ENCODE measurements around the gene NECTIN4.
"Not testable (repeated sequence)": the region's sequence is repeated elsewhere in the genome, so short reads cannot be mapped to it uniquely, and the experiment has no call there.

NECTIN4 gene

DNA sequence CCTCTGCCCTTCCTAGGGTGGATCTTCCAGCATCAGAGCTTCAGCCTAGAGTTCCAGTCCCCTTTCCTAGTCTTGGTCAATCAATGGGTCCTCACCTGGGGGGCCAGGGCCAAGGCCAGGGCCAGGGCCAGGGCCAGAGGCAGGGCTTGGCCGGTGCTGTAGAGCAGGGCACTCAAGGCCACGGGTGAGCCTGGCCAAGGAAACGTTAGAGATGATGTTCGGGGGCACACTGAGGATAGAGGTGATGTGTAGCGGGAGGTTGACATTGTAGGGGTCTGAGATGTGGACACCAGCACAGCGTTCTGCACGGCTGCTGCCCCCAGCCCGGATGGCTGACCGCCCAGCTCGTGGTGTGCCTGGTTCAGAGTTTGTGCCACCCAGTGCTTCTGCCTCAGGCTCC is 38.1 kb downstream of the NECTIN4 start:
- no peak for DNase-seq

GRCh38 chr1:161048949-161049722 is 40.2 kb downstream of the NECTIN4 start:
- no peak for DNase-seq

DNA sequence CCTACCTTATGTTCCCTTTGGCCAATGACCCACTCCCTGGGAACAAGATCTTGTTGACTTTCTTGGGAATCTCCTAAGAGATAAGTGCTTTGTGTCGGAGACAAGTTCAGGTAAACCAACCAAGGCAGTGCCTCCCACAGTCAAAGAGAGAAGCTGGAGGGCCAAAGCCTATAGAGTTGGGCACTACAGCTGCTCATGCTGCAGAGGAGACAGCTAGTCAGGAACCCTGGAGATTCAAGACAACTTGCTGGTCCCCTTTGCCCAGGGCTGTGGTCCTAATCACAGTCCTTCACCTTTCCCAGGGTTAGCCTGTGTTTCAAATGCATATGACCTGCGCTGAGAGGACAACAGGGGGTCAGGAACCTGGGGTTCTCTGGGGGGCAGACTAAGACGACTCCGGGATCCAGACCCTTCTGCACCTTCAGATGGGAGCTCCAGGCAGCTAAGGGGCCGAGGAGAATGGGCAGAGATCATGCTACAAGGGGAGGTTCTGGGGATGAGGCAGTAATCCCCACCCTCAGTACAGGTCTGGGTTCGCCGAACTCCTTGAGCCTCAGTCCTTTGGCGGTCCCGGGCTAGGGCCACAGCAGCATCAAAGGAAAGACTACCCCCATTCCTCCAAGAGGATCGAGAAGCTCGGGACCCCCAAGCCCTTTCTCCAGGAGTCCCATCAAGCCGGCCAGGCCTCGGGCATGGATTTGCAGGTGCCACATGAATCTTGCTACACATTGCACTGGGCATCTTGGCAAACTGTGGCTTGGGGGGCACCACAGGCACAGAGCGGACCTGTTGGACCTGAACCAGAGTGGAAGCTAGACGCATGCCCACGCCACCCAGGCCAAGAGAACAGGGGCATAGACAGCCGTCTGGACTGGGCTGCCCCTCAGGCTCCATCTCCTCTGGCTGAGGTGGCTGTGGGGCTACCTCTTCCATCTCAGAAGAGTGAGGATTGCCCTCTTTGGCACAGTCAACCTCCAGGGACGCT is 41.6 kb downstream of the NECTIN4 start:
- no peak for DNase-seq

DNA sequence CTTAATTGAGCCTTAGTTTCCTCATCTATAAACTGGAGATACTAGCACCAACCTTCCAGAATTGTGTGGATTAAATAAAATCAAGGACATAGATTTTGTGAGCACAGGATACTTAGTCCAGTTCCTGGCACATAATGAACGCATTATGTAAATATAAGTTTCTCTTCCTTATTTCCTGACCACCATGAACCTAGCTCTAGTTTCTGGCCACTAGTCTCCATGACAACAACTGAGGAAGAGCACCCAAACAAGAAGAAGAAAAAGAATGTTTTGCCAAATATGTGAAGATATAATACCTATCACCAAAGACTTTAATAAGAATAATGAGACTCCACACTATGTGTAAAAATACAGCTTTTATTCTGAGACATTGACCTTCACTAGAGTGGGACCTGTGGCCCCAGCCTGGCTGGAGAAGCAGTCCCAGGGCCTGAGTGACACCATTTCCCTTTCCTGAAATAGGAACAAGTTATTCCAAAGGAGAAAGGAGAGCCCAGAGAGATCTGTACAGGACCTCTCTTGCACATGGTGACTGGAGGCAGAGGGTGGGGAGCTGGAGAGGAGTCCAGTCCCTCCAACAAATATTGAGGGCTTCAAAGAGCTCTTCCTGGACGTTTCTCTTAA is 42.6 kb downstream of the NECTIN4 start:
- peak; percentile 24 for DNase-seq

DNA sequence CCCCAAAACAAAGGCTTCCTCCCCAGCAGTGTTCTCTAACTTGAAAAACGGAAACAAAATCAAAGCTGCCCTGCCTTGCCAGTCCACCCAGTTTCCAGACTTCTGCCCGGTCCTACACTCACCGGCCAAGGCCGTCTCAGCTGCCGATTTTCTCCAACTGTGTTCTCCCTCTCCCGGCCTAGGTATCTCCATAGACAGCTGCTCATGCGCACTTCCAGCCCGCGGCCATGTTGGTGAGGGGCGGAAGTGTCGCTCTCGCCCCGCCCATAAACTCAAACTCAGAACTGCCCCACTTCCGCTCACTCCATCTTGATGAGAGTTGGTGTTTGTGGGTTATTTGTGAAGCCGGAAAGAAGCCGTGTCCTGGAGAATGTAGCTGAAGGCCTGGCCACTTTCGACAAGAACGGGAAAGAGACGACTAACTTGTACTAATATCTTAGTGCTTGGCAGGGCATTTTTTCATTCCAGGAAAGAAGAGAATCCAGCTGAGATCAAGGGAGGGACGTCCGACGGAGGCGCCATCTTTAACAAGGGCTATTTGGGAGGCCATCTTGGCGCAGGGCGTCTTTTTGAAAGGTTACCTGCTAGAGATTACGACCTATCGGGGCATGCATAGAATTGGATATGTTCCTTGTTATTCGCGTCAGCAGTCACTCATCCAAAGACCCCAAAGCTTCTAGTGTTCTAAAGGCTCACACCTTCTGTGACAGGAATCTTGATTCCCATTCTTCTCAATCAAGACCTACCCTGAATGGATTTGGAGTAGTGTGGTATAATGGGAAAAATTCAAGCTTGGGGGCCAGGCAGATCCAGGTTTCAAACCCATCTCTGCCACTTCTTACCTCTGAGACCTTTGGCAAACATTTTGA is 43.4 kb downstream of the NECTIN4 start, which contains the start of gene USF1:
USF1 (minus strand) TSS at position 242 of the 869 bp plus-strand sequence. CDS start 2,702 bp downstream, outside the sequence.
- peak; percentile 93 for DNase-seq

DNA sequence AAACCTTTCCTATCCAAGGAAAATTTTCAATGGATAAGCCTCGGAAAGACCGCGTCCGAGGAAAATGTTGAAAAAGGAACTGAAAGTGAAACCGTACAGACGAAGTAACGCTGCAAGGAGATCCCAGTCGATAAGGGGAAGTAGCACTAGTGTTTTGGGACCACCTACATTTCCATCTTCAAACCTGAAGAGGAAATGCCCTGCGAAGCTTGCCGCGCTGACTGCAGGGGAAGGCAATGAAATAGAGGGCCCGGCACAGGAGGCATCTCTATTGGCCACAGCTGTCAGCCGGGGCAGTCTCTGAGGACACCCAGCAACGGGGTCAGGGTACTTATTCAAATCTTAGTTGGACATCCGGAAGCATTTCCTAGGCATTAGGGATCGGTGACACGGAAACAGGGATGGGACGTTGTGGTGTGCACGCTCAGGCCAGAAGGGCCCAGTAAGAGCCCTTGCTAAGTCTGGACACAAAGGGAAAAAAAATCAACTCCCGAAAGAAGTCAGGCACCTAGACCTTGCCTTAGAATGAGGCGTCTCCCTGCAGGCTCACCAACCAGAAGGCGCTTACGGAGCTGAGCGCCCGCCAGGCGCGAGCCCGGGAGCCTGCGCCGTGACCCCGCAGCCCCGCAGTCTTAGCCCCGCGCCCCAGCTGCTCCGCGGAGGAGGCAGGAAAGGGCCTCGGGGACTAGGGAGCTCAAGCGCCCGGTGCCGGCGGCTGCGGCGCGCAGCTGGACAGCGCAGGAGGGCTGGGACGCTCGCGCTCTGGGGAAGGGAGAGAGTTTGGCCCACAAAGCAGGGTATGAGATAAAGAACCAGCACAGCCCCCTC is 44.2 kb downstream of the NECTIN4 start:
- DNase-seq, result peak; percentile 78

DNA sequence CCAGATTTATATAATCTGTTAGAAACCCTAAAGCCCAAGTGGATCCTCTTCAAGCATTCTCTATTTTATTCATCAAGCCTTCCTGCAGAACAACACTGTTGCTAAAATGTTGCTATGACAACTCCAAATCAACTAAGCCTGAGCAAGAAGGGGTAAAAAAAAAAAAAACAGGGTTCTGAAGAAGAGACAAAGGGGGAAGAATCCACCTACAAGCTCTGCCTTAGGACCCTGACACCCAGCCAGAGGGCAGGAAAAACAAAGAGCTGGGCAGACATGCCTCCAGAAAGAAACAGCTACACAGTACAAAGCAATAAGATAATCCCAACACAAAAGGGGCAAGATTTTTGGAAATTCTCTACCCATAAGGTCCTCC is 44.8 kb downstream of the NECTIN4 start:
- peak; percentile 46 for DNase-seq

GRCh38 chr1:161039546-161039945 is 49.8 kb downstream of the NECTIN4 start:
- DNase-seq, result no peak

- no peak for DNase-seq
These were observed 50.2 kb downstream of the NECTIN4 start for GRCh38 chr1:161039154-161039545.

GRCh38 chr1:161038523-161039153 is 50.7 kb downstream of the NECTIN4 start, which contains the start of gene TSTD1:
TSS of gene TSTD1 (minus strand) at chr1:161038964. CDS start at chr1:161038889, 75 bp downstream.
- DNase-seq, result peak; percentile 87

GRCh38 chr1:161037661-161038522 is 51.5 kb downstream of the NECTIN4 start:
- DNase-seq, result no peak

- DNase-seq, result no peak
These were observed 55.6 kb downstream of the NECTIN4 start for GRCh38 chr1:161033751-161034150.

DNA sequence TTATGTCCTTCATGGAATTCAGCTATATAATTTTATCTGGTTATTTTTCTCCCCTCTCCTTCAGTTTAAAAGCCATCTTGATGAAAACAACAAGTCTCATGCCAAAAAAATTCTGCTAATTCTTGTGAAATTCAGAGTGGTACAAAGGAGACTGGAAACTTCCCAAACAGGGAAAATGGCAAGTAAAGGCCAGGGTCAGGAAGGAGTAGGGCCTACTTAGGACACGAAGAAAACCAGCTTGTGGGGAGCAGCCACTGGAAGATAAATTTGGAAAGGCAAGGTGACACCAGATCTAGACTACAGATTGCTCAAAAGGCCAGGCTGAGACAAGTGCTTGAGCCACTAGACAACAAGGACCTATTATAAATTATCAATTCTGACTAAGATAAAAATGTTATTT is 56.9 kb downstream of the NECTIN4 start:
- DNase-seq, result no peak

- DNase-seq, result no peak
These were observed 57.5 kb downstream of the NECTIN4 start for GRCh38 chr1:161031874-161032273.

DNA sequence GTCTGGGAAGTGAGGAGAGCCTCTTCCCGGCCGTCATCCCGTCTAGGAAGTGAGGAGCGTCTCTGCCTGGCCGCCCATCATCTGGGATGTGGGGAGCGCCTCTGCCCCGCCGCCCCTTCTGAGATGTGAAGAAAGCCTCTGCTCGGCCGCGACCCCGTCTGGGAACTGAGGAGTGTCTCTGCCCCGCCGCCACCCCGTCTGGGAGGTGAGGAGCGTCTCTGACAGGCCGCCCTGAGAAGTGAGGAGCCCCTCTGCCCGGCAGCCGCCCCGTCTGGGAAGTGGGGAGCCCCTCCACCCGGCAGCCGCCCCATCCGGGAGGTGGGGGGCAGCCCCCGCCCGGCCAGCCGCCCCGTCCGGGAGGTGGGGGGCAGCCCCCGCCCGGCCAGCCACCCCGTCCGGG is 59.9 kb downstream of the NECTIN4 start:
- DNase-seq, result not testable (repeated sequence)

GRCh38 chr1:161026954-161027353 is 62.4 kb downstream of the NECTIN4 start:
- DNase-seq, result not testable (repeated sequence)

DNA sequence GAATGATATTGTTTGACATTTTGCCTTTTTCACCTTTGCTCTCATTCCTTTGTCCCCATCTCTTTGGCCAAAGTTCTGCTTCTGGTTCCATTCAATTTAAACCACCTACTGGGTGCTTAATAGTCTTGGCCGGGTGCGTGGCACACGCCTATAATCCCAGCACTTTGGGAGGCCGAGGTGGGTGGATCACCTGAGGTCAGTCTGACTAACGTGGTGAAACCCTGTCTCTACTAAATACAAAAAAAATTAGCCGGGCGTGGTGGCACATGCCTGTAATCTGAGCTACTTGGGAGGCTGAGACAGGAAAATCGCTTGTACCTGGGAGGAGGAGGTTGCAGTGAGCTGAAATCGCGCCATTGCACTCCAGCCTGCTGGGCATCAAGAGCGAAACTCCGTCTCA is 66.9 kb downstream of the NECTIN4 start:
- not testable (repeated sequence) for DNase-seq

DNA sequence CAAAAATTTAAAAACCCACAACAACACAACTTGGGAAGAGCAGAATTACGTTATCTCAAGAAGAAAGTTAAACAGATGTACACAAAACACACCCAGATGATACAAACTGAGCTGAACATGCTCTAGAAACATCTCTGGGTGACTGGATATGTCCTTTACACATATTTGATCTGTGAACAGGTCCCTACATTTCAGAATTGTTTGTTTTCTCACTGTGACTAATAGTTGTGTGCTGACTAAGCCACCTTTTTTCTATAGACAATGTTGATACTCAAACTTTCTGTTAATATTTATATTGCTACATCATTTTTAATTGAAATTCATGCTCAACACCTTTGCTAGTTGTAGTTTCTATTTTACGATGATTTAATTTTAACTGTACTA is 67.4 kb downstream of the NECTIN4 start:
- DNase-seq, result no peak

- DNase-seq, result peak; percentile 93
These were observed 68.0 kb downstream of the NECTIN4 start for GRCh38 chr1:161021165-161021969.
